G401 (cell line): ENCODE data around the gene DMWD. TPM values are rescaled to one million over a fixed set of nuclear protein-coding genes. Genes with fewer than 3 reads are reported as not detected.

Experiments
- DNase-seq: peaks from one replicate; pipeline ENCODE4 v3.0.0-alpha.2; 2015; ENCODE audit warnings: low spot score
- in situ Hi-C: cut with HindIII; loops from 2 replicates; pipeline ENCODE4 v1.10.0; 2016; ENCODE audit warnings: low sequenced_read_pairs, mixed read lengths
- total RNA-seq: library from RNA; depleted of rRNA; stranded (reverse); fragments of >200 nt; shearing (Covaris generic); gene quantifications from 2 replicates; pipeline ENCODE4 v1.2.3, GENCODE V29; 2014

DMWD gene
- total RNA-seq, 1 experiment from 2014 or later, result 20.5 TPM

GRCh38 chr19:45793178-45793564 lies 526 bp upstream of the DMWD start:
- in situ Hi-C loops, result no loop called here
- no peak for DNase-seq

GRCh38 chr19:45791744-45792469 lies 738 bp downstream of the DMWD start:
- in situ Hi-C loops, result no loop called here
- no peak for DNase-seq

- no peak for DNase-seq
- in situ Hi-C loops, result no loop called here
These were observed 1.7 kb downstream of the DMWD start for GRCh38 chr19:45790942-45791341.

GRCh38 chr19:45789035-45789786 lies 3.4 kb downstream of the DMWD start:
- no peak for DNase-seq
- in situ Hi-C loops, result no loop called here

- DNase-seq, result no peak
- in situ Hi-C loops, result no loop called here
These were observed 6.1 kb downstream of the DMWD start for GRCh38 chr19:45786533-45786894.

GRCh38 chr19:45785781-45786532 lies 6.7 kb downstream of the DMWD start:
- DNase-seq, result no peak
- in situ Hi-C loops, result no loop called here

- in situ Hi-C loops, result no loop called here
- no peak for DNase-seq
These were observed 7.5 kb downstream of the DMWD start for GRCh38 chr19:45785097-45785496.

GRCh38 chr19:45784096-45784495 lies 8.5 kb downstream of the DMWD start:
- DNase-seq, result no peak
- in situ Hi-C loops, result no loop called here

GRCh38 chr19:45782820-45783785 lies 9.5 kb downstream of the DMWD start:
- DNase-seq, result no peak
- in situ Hi-C loops, result no loop called here

GRCh38 chr19:45782162-45782691 lies 10.4 kb downstream of the DMWD start, which contains the start of gene DMPK:
TSS of gene DMPK (minus strand) at chr19:45782490. CDS start at chr19:45782352, 138 bp downstream.
- no peak for DNase-seq
- in situ Hi-C loops, result no loop called here

GRCh38 chr19:45781214-45782161 lies 11.2 kb downstream of the DMWD start:
- in situ Hi-C loops, result no loop called here
- no peak for DNase-seq

GRCh38 chr19:45780448-45781213 lies 12.0 kb downstream of the DMWD start:
- in situ Hi-C loops, result no loop called here
- no peak for DNase-seq

GRCh38 chr19:45780146-45780447 lies 12.5 kb downstream of the DMWD start:
- DNase-seq, result no peak
- in situ Hi-C loops, result no loop called here

GRCh38 chr19:45779231-45780145 lies 13.2 kb downstream of the DMWD start:
- peak; percentile 42 for DNase-seq
- in situ Hi-C loops, result no loop called here

GRCh38 chr19:45778010-45778661 lies 14.5 kb downstream of the DMWD start:
- no peak for DNase-seq
- in situ Hi-C loops, result no loop called here
